ENCODE data around the gene NDUFAB1. TPM values are rescaled to one million over a fixed set of nuclear protein-coding genes. Genes with fewer than 3 reads are reported as not detected.

Gene NDUFAB1
- total and polyA plus RNA-seq, 2 of the 13 experiments (the other 11 are each of a cell fraction or from before 2014, with no cell fraction given), result 221 to 601 TPM

DNA sequence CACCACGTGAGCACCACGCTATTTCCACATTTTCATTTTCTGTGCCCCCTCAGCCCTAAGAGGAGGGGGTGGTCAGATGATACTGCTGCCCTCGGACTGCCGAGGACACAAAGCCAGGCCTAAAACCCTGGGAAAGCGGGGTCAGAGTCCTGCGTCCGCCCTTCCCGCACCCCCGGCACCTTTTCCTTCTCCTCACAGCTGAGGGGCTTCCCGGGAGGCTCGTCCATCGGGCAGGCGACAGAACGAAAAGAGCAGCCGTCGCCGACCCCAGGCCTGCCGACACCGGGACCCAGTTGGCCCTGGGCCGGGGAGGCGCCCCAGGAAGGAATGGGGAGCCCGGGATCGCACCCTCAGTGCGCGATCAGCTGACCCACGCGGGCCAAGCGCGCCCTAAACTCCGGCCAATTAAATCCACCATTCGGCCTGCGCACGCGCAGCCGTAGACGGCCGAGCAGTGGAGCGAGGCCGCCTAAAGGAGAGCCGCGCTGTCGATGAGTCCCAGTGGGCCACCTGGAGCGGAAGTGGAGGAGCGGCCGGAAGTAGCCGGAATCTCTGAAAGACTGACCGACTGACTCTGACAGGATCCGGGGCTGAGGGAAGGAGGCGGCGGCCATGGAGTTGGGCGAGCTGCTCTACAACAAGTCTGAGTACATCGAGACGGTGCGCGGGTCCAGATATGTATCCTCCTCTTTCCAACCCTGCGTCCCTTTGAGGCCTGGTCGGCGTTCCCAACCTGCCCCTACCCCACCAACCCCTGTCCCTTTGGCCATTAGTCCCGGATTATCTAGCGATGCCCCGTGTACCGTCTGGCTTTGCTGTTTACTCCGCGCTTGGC, 45.0 kb upstream of the NDUFAB1 start, which contains the start of the genes DCTN5 and PALB2 (continued):
- TF ChIP-seq, protein P1, sequence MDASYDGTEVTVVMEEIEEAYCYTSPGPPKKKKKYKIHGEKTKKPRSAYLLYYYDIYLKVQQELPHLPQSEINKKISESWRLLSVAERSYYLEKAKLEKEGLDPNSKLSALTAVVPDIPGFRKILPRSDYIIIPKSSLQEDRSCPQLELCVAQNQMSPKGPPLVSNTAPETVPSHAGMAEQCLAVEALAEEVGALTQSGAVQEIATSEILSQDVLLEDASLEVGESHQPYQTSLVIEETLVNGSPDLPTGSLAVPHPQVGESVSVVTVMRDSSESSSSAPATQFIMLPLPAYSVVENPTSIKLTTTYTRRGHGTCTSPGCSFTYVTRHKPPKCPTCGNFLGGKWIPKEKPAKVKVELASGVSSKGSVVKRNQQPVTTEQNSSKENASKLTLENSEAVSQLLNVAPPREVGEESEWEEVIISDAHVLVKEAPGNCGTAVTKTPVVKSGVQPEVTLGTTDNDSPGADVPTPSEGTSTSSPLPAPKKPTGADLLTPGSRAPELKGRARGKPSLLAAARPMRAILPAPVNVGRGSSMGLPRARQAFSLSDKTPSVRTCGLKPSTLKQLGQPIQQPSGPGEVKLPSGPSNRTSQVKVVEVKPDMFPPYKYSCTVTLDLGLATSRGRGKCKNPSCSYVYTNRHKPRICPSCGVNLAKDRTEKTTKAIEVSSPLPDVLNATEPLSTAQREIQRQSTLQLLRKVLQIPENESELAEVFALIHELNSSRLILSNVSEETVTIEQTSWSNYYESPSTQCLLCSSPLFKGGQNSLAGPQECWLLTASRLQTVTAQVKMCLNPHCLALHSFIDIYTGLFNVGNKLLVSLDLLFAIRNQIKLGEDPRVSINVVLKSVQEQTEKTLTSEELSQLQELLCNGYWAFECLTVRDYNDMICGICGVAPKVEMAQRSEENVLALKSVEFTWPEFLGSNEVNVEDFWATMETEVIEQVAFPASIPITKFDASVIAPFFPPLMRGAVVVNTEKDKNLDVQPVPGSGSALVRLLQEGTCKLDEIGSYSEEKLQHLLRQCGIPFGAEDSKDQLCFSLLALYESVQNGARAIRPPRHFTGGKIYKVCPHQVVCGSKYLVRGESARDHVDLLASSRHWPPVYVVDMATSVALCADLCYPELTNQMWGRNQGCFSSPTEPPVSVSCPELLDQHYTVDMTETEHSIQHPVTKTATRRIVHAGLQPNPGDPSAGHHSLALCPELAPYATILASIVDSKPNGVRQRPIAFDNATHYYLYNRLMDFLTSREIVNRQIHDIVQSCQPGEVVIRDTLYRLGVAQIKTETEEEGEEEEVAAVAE (CRISPR knock-in tag; IDR thresholded peaks at IDR 0.05; ENCODE audit: borderline replicate concordance), result peak; percentile 91
- peak; percentile 77; the same call in 1 of the 2 replicates for TF ChIP-seq ZNF768 (CRISPR knock-in tag; IDR thresholded peaks at IDR 0.05)
- TF ChIP-seq GATA4 (IDR thresholded peaks at IDR 0.05; ENCODE audit: borderline replicate concordance, low read depth), result peak; percentile 77
- TF ChIP-seq, protein P2, sequence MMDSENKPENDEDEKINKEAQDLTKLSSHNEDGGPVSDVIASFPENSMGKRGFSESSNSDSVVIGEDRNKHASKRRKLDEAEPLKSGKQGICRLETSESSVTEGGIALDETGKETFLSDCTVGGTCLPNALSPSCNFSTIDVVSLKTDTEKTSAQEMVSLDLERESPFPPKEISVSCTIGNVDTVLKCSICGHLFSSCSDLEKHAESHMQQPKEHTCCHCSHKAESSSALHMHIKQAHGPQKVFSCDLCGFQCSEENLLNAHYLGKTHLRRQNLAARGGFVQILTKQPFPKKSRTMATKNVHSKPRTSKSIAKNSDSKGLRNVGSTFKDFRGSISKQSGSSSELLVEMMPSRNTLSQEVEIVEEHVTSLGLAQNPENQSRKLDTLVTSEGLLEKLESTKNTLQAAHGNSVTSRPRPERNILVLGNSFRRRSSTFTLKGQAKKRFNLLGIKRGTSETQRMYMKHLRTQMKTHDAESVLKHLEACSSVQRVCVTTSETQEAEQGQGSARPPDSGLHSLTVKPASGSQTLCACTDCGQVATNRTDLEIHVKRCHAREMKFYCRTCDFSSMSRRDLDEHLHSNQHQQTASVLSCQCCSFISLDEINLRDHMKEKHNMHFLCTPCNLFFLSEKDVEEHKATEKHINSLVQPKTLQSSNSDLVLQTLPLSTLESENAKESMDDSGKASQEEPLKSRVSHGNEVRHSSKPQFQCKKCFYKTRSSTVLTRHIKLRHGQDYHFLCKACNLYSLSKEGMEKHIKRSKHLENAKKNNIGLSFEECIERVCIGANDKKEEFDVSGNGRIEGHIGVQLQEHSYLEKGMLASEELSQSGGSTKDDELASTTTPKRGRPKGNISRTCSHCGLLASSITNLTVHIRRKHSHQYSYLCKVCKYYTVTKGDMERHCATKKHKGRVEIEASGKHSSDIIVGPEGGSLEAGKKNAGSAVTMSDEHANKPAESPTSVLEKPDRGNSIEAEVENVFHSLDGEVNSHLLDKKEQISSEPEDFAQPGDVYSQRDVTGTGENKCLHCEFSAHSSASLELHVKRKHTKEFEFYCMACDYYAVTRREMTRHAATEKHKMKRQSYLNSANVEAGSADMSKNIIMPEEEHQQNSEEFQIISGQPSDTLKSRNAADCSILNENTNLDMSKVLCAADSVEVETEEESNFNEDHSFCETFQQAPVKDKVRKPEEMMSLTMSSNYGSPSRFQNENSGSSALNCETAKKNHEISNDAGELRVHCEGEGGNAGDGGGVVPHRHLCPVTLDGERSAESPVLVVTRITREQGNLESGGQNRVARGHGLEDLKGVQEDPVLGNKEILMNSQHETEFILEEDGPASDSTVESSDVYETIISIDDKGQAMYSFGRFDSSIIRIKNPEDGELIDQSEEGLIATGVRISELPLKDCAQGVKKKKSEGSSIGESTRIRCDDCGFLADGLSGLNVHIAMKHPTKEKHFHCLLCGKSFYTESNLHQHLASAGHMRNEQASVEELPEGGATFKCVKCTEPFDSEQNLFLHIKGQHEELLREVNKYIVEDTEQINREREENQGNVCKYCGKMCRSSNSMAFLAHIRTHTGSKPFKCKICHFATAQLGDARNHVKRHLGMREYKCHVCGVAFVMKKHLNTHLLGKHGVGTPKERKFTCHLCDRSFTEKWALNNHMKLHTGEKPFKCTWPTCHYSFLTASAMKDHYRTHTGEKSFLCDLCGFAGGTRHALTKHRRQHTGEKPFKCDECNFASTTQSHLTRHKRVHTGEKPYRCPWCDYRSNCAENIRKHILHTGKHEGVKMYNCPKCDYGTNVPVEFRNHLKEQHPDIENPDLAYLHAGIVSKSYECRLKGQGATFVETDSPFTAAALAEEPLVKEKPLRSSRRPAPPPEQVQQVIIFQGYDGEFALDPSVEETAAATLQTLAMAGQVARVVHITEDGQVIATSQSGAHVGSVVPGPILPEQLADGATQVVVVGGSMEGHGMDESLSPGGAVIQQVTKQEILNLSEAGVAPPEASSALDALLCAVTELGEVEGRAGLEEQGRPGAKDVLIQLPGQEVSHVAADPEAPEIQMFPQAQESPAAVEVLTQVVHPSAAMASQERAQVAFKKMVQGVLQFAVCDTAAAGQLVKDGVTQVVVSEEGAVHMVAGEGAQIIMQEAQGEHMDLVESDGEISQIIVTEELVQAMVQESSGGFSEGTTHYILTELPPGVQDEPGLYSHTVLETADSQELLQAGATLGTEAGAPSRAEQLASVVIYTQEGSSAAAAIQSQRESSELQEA (CRISPR knock-in tag; IDR thresholded peaks at IDR 0.05; ENCODE audit: not compliant biosample characterization), result peak; percentile 94
- TF ChIP-seq AHR (CRISPR knock-in tag; IDR thresholded peaks at IDR 0.05), result peak; percentile 88; the same call in 1 of the 2 replicates
- TF ChIP-seq ZNF136 (CRISPR knock-in tag; IDR thresholded peaks at IDR 0.05; ENCODE audit: low read depth), result 0 out of 2 replicates have a peak, but pooled peaks have one; percentile 70
- TF ChIP-seq EEA1 (CRISPR knock-in tag; IDR thresholded peaks at IDR 0.05; ENCODE audit: borderline replicate concordance), result peak; percentile 91
- TF ChIP-seq ZNF660 (CRISPR knock-in tag; IDR thresholded peaks at IDR 0.05; ENCODE audit: borderline replicate concordance, low read depth), result peak; percentile 64; the same call in 1 of the 2 replicates
- peak; percentile 97 for TF ChIP-seq IRX3 (CRISPR knock-in tag; IDR thresholded peaks at IDR 0.05; ENCODE audit: borderline replicate concordance, low read depth)
- peak; percentile 99 for TF ChIP-seq KMT2A (CRISPR knock-in tag; IDR thresholded peaks at IDR 0.05)
- TF ChIP-seq HNRNPUL1 (IDR thresholded peaks at IDR 0.05; ENCODE audit: low read depth, low read length), result peak; percentile 68; the same call in 1 of the 2 replicates
- TF ChIP-seq, protein P3, sequence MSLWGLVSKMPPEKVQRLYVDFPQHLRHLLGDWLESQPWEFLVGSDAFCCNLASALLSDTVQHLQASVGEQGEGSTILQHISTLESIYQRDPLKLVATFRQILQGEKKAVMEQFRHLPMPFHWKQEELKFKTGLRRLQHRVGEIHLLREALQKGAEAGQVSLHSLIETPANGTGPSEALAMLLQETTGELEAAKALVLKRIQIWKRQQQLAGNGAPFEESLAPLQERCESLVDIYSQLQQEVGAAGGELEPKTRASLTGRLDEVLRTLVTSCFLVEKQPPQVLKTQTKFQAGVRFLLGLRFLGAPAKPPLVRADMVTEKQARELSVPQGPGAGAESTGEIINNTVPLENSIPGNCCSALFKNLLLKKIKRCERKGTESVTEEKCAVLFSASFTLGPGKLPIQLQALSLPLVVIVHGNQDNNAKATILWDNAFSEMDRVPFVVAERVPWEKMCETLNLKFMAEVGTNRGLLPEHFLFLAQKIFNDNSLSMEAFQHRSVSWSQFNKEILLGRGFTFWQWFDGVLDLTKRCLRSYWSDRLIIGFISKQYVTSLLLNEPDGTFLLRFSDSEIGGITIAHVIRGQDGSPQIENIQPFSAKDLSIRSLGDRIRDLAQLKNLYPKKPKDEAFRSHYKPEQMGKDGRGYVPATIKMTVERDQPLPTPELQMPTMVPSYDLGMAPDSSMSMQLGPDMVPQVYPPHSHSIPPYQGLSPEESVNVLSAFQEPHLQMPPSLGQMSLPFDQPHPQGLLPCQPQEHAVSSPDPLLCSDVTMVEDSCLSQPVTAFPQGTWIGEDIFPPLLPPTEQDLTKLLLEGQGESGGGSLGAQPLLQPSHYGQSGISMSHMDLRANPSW (CRISPR knock-in tag; IDR thresholded peaks at IDR 0.05; ENCODE audit: borderline replicate concordance), result peak; percentile 95

Data from HepG2 (cell line).